ENCODE data around the gene EVC2. TPM values are rescaled to one million over a fixed set of nuclear protein-coding genes. Genes with fewer than 3 reads are reported as not detected.

EVC2 gene
- total RNA-seq, 1 experiment from 2014 or later = 7.8 TPM

- no peak overlapping the region for H3K23ac ChIP-seq (ENCODE audit: insufficient read length, low read depth, low read length)
- H3K9ac ChIP-seq (ENCODE audit: extremely low read depth, insufficient read length, low read length) = no peak overlapping the region
- H3K27me3 Mint-ChIP-seq (ENCODE audit: low read depth) = no peaks in the 10 kb centered on the region
- no peaks in the 10 kb centered on the region for H3K4me1 Mint-ChIP-seq
- H2AFZ ChIP-seq (ENCODE audit: low read length) = no peak overlapping the region
- no peaks in the 10 kb centered on the region for H3K79me1 ChIP-seq (ENCODE audit: insufficient read depth, low read depth, low read length, poor library complexity, severe bottlenecking)
- H4K5ac ChIP-seq (ENCODE audit: insufficient read length, low read depth, low read length) = no peak overlapping the region
- H3T11ph ChIP-seq (ENCODE audit: low read length) = no peak overlapping the region
- peaks cover 0 to 4% of the 10 kb centered on the region in 2 experiments; a peak in 1 of 5 replicates for H3K9me3 Mint-ChIP-seq
- no peak overlapping the region for H3K4me2 ChIP-seq (ENCODE audit: insufficient read depth, insufficient read length, low read length)
- H3K14ac ChIP-seq (ENCODE audit: insufficient read depth, low read length) = no peak overlapping the region
- H4K8ac ChIP-seq (replicated peaks; ENCODE audit: insufficient read length, low read depth, low read length) = no peak overlapping the region
- H3K27ac ChIP-seq (ENCODE audit: insufficient read length, low read depth, low read length) = no peak overlapping the region
- no peak overlapping the region for H2AK5ac ChIP-seq (ENCODE audit: insufficient read length, low read length)
- no peak overlapping the region for H2BK20ac ChIP-seq (ENCODE audit: low read depth, low read length, poor library complexity, severe bottlenecking)
- no peak overlapping the region for H3K4ac ChIP-seq (ENCODE audit: low read depth, low read length)
- H4K20me1 ChIP-seq (ENCODE audit: control insufficient read depth, insufficient read depth, insufficient read length) = no peaks in the 10 kb centered on the region
- TF ChIP-seq, protein P1, sequence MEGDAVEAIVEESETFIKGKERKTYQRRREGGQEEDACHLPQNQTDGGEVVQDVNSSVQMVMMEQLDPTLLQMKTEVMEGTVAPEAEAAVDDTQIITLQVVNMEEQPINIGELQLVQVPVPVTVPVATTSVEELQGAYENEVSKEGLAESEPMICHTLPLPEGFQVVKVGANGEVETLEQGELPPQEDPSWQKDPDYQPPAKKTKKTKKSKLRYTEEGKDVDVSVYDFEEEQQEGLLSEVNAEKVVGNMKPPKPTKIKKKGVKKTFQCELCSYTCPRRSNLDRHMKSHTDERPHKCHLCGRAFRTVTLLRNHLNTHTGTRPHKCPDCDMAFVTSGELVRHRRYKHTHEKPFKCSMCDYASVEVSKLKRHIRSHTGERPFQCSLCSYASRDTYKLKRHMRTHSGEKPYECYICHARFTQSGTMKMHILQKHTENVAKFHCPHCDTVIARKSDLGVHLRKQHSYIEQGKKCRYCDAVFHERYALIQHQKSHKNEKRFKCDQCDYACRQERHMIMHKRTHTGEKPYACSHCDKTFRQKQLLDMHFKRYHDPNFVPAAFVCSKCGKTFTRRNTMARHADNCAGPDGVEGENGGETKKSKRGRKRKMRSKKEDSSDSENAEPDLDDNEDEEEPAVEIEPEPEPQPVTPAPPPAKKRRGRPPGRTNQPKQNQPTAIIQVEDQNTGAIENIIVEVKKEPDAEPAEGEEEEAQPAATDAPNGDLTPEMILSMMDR (conservative IDR thresholded peaks at IDR 0.05) = no peak
- no peaks in the 10 kb centered on the region for H3K9me3 ChIP-seq (ENCODE audit: control insufficient read depth, low read depth, low read length)
- DNase-seq = no peak
- H3K18ac ChIP-seq (ENCODE audit: insufficient read length, low read depth, low read length) = no peak overlapping the region
- no peak overlapping the region for H2BK12ac ChIP-seq (ENCODE audit: insufficient read length, low read depth, low read length)
- no peaks in the 10 kb centered on the region for H3K23me2 ChIP-seq (ENCODE audit: insufficient read length, low read depth, low read length, poor library complexity, severe bottlenecking)
- no peaks in the 10 kb centered on the region for H3K4me1 ChIP-seq (ENCODE audit: insufficient read depth, low read length)
- H2BK15ac ChIP-seq (ENCODE audit: low read depth, low read length) = no peak overlapping the region
- H2BK120ac ChIP-seq (ENCODE audit: low read depth, low read length, poor library complexity, severe bottlenecking) = no peak overlapping the region
- no peak overlapping the region for H3K27ac Mint-ChIP-seq
- WGBS (ENCODE audit: extremely low coverage, insufficient read length, low lambda C conversion rate) = no CpG with 5 or more reads among the region's 4 CpGs
- no peak overlapping the region for H3K4me3 Mint-ChIP-seq
- H3K79me2 ChIP-seq (ENCODE audit: insufficient read depth, low read length) = no peaks in the 10 kb centered on the region
- no peaks in the 10 kb centered on the region for H3K27me3 ChIP-seq (ENCODE audit: insufficient read depth, low read length)
- no peak overlapping the region for H4K91ac ChIP-seq (ENCODE audit: insufficient read length, low read depth, low read length)
- H3K36me3 Mint-ChIP-seq (ENCODE audit: insufficient read depth in 1 of 3, low read depth in 3 of 3) = peaks cover 4 to 32% (median 22%) of the 10 kb centered on the region in 3 experiments
- no peak overlapping the region for H2BK5ac ChIP-seq (ENCODE audit: insufficient read length, low read length)
- no peak overlapping the region for H3K56ac ChIP-seq (ENCODE audit: insufficient read length, low read depth, low read length)
These were observed 47.1 kb downstream of the EVC2 start for GRCh38 chr4:5661237-5661636.
